HG02759 (cell line): Measurements from ENCODE around the gene OSBPL5.

Source experiments
- ATAC-seq: cut with Tn5 transposase; IDR thresholded peaks from one replicate; pipeline ENCODE4 v1.9.1; 2021; ENCODE audit warnings: mild to moderate bottlenecking, moderate library complexity; ENCODE audit not compliant: unreplicated experiment

Gene OSBPL5

GRCh38 chr11:3165152-3165705 is at the start of gene OSBPL5:
OSBPL5 (minus strand) TSS chr11:3165310; CDS start chr11:3129148, 36,162 bp downstream.
- ATAC-seq, result no peak

DNA sequence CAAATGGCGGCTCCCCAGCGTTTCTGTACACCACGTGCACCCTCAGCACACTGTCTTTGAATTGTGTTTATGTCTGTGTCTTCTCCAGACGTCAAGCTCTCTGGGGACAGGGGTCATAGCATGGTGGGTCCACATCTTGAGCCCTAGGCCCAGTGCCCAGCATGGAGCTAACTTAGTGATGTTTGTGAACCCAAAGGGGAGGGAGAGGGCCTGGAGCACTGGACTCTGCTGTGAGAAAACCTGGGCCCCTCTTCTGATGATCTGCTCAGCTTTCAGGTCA is 49.2 kb upstream of the OSBPL5 start:
- ATAC-seq, result no peak

DNA sequence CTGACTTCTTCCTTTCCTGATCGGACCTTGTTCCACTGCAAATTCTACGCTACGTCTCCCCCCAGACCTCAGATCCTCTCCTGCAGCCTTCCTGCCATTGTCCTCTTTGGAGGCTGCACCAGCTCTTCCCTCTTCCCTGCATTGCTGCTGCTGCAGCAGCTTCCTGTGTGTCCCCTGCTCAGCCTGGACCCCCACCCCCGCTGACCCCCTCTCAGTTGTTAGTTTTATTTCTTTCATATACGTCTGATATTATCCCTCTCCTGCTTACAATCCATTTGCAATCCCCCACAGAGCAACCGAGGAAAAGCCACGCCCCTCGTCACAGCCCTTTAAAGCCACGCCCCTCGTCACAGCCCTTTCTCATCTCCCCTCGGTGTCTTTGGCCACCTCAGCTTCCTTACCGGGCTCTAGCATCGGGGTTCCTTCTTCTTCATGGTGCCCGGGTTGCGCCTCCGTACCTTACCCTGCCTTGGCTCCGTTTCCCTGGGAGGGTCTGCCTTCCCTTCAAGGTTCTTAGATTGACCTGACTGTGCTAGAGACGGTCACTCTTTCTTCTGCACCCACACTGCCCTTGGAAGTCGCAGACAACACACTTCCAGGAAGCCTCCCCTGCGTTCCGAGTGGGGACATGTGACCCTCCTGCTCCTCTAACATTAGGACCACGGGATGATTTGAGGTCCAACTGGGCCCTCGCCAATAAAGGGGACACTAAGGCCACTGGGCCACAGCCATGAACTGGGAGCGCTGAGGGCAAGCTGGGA is 48.7 kb upstream of the OSBPL5 start:
- ATAC-seq, result no peak

DNA sequence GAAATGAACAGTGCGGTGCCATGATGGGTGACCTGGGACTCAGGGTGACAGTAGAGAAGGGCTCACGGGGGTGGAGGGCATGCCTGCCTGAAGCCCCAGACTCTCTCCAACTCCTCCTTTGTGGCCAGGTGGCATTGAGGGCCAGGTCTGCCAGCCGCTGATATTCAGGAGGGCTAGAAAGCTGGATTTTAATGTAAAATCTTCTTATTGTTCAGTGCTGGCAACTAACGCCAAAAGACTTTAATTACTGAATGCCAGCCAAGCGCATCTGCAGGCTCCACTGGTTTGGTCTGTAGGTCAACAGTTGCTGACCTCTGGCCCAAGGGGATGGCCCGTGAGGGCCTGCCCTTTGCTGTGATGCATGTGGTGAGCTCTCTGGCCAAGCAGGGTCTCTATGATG is 43.2 kb upstream of the OSBPL5 start:
- ATAC-seq, result no peak

- ATAC-seq, result no peak
These were observed 42.5 kb upstream of the OSBPL5 start for GRCh38 chr11:3207526-3208189.

DNA sequence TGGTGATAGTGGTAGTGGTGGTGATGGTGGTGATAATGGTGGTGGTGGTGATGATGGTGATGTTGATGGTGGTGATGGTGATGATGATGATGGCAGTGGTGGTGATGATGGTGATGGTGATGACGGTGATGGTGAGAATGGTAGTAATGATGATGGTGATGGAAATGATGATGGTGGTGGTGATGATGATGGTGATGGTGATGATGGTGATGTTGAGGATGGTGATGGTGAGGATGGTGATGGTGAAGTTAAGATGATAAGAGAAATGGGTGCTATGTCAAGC is 41.8 kb upstream of the OSBPL5 start:
- no peak for ATAC-seq

GRCh38 chr11:3206156-3206921 is 41.2 kb upstream of the OSBPL5 start:
- ATAC-seq, result no peak

- ATAC-seq, result no peak
These were observed 40.4 kb upstream of the OSBPL5 start for GRCh38 chr11:3205261-3206155.

DNA sequence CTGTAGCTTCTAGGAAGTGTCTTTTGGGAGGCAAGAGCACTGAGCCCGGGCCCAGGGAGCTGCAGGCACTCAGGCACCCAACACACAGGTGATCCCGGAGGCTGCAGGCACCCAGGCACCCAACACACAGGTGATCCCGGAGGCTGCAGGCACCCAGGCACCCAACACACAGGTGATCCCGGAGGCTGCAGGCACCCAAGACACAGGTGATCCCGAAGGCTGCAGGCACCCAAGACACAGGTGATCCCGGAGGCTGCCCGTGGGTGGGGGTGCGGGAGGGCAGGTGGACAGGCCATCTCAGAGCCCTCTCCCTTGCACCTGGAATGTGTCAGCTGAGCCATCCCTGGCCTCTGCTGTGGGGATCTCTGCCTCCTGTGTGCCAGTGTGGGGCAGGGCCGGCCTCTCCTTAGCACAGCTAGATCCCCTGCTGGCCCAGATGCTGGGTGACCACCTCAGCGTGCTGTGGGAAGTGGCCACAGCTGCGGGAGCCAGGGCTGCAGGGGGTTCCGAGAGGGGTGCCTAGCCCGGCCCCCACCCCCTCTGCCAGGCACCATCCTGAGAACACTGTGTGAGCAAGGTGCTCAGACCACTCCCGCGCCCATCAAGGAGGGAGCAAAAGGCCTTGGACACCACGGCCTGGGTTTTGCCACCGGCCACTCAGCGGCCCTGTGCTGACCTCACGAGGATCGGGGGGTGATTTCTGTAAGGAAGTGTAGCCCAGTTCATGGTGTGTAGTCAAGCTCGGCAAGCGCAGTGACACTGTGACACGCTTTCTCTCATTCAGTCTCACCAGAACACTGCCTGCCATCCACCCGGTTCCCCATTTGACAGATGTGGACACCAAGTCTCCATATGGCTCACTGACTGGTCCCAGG is 39.3 kb upstream of the OSBPL5 start:
- no peak for ATAC-seq

GRCh38 chr11:3203221-3204043 is 38.3 kb upstream of the OSBPL5 start:
- ATAC-seq, result no peak

DNA sequence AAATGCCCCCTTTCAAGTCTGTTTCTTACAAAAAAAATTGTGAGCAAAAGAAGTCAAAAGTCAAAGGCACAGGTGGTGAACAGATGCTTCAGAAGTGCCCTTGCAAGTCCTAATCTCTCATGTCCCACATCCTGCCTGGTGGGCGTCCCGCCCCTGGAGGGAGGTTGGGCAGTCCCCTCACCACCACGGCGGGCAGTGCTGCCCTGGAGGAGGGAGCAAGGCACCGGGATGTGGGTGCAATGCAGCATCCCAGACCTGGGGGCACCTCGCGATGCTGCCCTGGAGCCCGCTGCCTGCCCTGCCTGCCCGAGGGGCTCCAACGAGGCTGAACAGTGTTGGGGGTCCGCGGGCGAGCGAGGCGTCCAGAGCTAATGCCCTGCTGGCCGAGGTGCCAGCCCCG is 37.6 kb upstream of the OSBPL5 start:
- no peak for ATAC-seq

DNA sequence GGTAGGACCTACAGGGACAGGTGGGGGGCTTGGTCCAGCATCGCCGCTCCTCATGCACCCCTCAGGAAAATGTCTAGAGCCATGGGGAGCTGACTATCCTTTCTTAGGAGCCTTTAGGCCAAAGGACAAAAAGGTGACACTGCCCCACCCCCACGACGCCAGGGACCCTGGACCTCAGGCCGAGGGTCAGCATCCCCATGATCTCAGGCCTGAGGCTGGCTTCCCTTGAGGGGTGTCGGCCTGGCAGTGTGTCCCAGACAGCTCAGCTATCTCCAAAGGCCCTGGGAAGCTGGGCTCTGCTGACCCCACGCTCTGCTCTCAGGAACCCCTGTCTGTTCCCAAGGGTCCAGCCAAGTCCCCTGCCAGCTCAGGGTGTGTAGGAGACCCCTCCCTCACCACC is 37.2 kb upstream of the OSBPL5 start:
- no peak for ATAC-seq

DNA sequence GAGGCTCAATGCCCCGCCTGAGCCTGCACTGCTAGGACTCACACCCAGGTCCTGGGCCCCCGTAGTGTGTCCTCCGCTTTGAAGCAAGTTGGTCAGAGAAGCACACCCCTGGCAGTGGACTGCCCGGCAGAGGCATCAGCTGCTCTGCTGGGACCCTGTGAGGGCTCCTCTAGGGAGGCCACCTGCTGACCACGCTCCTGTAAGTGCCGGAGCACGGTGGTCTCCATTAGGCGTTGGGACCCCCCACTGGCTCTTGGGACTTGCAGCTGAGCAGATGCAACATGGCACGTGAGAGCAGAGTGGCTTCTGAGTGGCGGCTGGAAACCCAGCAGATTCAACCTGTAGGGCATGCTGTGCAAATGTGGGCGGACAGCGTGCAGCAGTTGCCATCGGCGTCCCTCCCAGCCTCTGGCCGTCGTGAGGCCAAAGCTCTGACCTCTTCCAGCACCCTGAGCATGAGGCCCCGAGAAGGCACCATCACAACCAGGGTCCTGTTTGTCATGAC is 36.6 kb upstream of the OSBPL5 start:
- no peak for ATAC-seq

DNA sequence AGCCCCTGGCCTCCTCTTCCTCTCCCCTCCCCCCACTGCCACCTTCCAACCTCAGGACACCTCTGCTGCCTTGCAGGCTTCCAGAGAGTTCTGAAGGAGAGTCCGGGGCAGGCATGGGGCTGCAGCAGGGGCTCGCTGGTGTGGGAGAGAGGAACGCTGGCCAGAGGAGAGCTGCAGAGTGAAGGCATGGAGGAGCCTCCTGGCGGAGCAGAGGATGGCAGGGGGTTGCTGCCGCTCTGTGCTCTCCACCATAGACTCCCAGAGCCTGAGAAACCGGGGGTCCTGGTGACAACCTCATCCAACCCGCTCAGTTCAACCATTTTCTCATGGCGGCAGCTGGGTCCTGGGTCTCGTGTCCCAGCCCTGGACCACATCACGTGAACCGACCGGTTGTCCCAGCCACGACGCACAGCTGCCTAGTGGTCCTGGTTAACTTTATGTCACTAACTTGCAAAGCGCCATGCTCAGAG is 36.0 kb upstream of the OSBPL5 start:
- ATAC-seq, result no peak

GRCh38 chr11:3200388-3201111 is 35.4 kb upstream of the OSBPL5 start:
- ATAC-seq, result no peak

DNA sequence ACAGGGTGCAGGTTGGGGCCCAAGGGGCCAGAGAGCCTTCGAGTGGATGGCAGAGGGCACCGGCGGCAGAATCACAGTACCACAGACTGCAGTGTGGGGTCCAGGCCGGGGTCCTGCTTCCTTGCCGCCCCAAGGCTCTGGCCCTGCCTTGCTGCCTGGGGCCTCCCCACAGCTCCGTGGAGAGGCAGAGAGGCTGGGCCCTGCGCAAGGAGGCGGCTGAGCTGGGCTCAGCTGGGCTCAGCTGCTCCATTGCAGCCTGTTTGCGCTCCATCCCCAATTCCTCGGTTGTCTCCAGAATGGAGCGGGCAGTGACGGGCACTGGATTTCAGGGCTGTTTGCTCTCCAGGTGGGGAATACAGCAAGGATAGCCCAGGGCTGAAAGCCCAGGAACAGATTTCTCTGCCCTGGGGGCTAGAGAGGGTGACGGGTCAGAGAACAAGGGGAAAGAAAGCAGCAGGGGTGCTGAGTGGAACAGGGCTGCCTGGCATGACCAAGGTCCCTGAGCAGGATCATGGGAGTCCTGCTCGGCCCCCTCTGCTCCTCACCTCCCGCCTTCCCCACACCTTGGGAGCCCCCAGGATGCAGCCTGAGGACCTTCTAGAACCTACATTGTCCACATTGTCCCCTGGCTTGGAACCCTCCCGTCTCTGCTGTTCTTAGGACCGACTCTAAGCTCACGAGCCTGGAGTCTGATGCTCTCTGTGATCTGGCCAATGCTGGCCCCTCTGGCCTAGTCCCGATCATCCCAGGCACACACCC is 34.6 kb upstream of the OSBPL5 start:
- no peak for ATAC-seq

- ATAC-seq, result no peak
These were observed 33.7 kb upstream of the OSBPL5 start for GRCh38 chr11:3198815-3199214.
